Measurements from ENCODE around the gene FAM193A.

GRCh38 chr4:2487632-2488031, 48.8 kb upstream of the FAM193A start:
- TF ChIP-seq GATA3 (IDR thresholded peaks at IDR 0.05; ENCODE audit: low read depth, low read length): no peak
- TF ChIP-seq GATA2 (IDR thresholded peaks at IDR 0.05; ENCODE audit: low read depth, low read length): no peak

All from SH-SY5Y (cell line).